Measurements from ENCODE around the gene OR2T10. TPM values are rescaled to one million over a fixed set of nuclear protein-coding genes. Genes with fewer than 3 reads are reported as not detected.
A peak's percentile ranks its signal among the peaks of the same experiment; 100 is the strongest.
"Not testable (repeated sequence)": the region's sequence is repeated elsewhere in the genome, so short reads cannot be mapped to it uniquely, and the experiment has no call there.

Gene OR2T10
- total RNA-seq = not detected in 2 replicates
- polyA plus RNA-seq (2012) = not detected

GRCh38 chr1:248597589-248597988 lies at the start of gene OR2T10:
Gene OR2T10 (minus strand): TSS chr1:248597700. CDS start chr1:248593768, 3,932 bp downstream.
- DNase-seq (ENCODE audit: low read depth) = peak; percentile 13

GRCh38 chr1:248645178-248645577 lies 47.7 kb upstream of the OR2T10 start, which contains the start of gene OR2T35:
Gene OR2T35 (minus strand): TSS chr1:248645278. CDS start chr1:248639258, 6,020 bp downstream.
- not testable (repeated sequence) for DNase-seq (ENCODE audit: low read depth)

GRCh38 chr1:248642971-248643651 lies 45.6 kb upstream of the OR2T10 start:
- not testable (repeated sequence) for DNase-seq (ENCODE audit: low read depth)

- DNase-seq (ENCODE audit: low read depth) = not testable (repeated sequence)
Observed at GRCh38 chr1:248641583-248641982, 44.1 kb upstream of the OR2T10 start.

- not testable (repeated sequence) for DNase-seq (ENCODE audit: low read depth)
Observed at GRCh38 chr1:248640906-248641305, 43.4 kb upstream of the OR2T10 start.

- DNase-seq (ENCODE audit: low read depth) = not testable (repeated sequence)
Observed at GRCh38 chr1:248639652-248640051, 42.2 kb upstream of the OR2T10 start.

GRCh38 chr1:248636612-248637011 lies 39.1 kb upstream of the OR2T10 start:
- not testable (repeated sequence) for DNase-seq (ENCODE audit: low read depth)

- not testable (repeated sequence) for DNase-seq (ENCODE audit: low read depth)
Observed at GRCh38 chr1:248634991-248635390, 37.5 kb upstream of the OR2T10 start, which contains the start of gene OR2T11. Gene OR2T11 (minus strand): TSS chr1:248635091. CDS start chr1:248627128, 7,963 bp downstream.

- DNase-seq (ENCODE audit: low read depth) = no peak
Observed at GRCh38 chr1:248631354-248632008, 34.0 kb upstream of the OR2T10 start.

- DNase-seq (ENCODE audit: low read depth) = no peak
Observed at GRCh38 chr1:248630551-248630950, 33.1 kb upstream of the OR2T10 start.

GRCh38 chr1:248627971-248628844 lies 30.7 kb upstream of the OR2T10 start:
- DNase-seq (ENCODE audit: low read depth) = no peak

GRCh38 chr1:248625971-248626370 lies 28.5 kb upstream of the OR2T10 start:
- no peak for DNase-seq (ENCODE audit: low read depth)

- no peak for DNase-seq (ENCODE audit: low read depth)
Observed at GRCh38 chr1:248625166-248625565, 27.7 kb upstream of the OR2T10 start.

GRCh38 chr1:248622570-248623001 lies 25.1 kb upstream of the OR2T10 start:
- DNase-seq (ENCODE audit: low read depth) = peak; percentile 33

GRCh38 chr1:248621770-248622169 lies 24.3 kb upstream of the OR2T10 start:
- no peak for DNase-seq (ENCODE audit: low read depth)

GRCh38 chr1:248618878-248619277 lies 21.4 kb upstream of the OR2T10 start:
- peak; percentile 72 for DNase-seq (ENCODE audit: low read depth)

GRCh38 chr1:248618119-248618518 lies 20.6 kb upstream of the OR2T10 start:
- DNase-seq (ENCODE audit: low read depth) = no peak

- DNase-seq (ENCODE audit: low read depth) = no peak
Observed at GRCh38 chr1:248613742-248614141, 16.2 kb upstream of the OR2T10 start.

GRCh38 chr1:248611883-248612414 lies 14.4 kb upstream of the OR2T10 start:
- DNase-seq (ENCODE audit: low read depth) = no peak

- no peak for DNase-seq (ENCODE audit: low read depth)
Observed at GRCh38 chr1:248610301-248610700, 12.8 kb upstream of the OR2T10 start.

GRCh38 chr1:248599396-248599795 lies 1.9 kb upstream of the OR2T10 start:
- DNase-seq (ENCODE audit: low read depth) = peak; percentile 78

Measured in myocyte (in vitro differentiated cells).